ENCODE measurements around the gene SMAP2. TPM values are rescaled to one million over a fixed set of nuclear protein-coding genes. Genes with fewer than 3 reads are reported as not detected.

The SMAP2 gene
- total RNA-seq, 1 experiment from 2014 or later, result 20.2 TPM

- peaks cover 8% of the 10 kb centered on the region for H3K4me1 Mint-ChIP-seq (ENCODE audit: insufficient read depth, unreplicated experiment)
- ChIA-PET POLR2A (interaction anchor here (0.9 kb wide), 1 partner anchor 293 kb away, joined by 3 read pairs; no protein-coding TSS in a partner anchor), CTCF (interaction anchor here (1.0 kb wide), 1 partner anchor 252 kb away, joined by 3 read pairs; no protein-coding TSS in a partner anchor)
- no peak for DNase-seq (ENCODE audit: unreplicated experiment)
- no peak overlapping the region for H3K4me3 Mint-ChIP-seq (ENCODE audit: unreplicated experiment)
- TF ChIP-seq CTCF (IDR thresholded peaks at IDR 0.05; ENCODE audit: unreplicated experiment), result no peak
- no TSS peak for BruUV-seq (replicated peaks)
- H3K27ac Mint-ChIP-seq (ENCODE audit: low read depth, unreplicated experiment), result no peak overlapping the region
- intact Hi-C loops (cut with micrococcal nuclease), result no loop called here
- H3K36me3 Mint-ChIP-seq (ENCODE audit: insufficient read depth, unreplicated experiment), result no peaks in the 10 kb centered on the region
- no peaks in the 10 kb centered on the region for H3K9me3 Mint-ChIP-seq (ENCODE audit: unreplicated experiment)
- H3K27me3 Mint-ChIP-seq (ENCODE audit: insufficient read depth, unreplicated experiment), result no peaks in the 10 kb centered on the region
Observed at GRCh38 chr1:40396420-40396819, 22.9 kb downstream of the SMAP2 start.

GRCh38 chr1:40397258-40397657 lies 23.7 kb downstream of the SMAP2 start:
- DNase-seq (ENCODE audit: unreplicated experiment), result no peak
- ChIA-PET CTCF (interaction anchor here (0.6 to 1.2 kb wide), 3 partner anchors 16 to 253 kb away, joined by 3 to 6 read pairs (median 5); no protein-coding TSS in a partner anchor), POLR2A (interaction anchor here (0.7 to 1.8 kb wide), 3 partner anchors 23 to 234 kb away, joined by 3 to 7 read pairs (median 3); partner anchors contain the start of gene SMAP2)
- no peak overlapping the region for H3K4me3 Mint-ChIP-seq (ENCODE audit: unreplicated experiment)
- H3K4me1 Mint-ChIP-seq (ENCODE audit: insufficient read depth, unreplicated experiment), result peaks cover 1% of the 10 kb centered on the region
- intact Hi-C loops (cut with micrococcal nuclease), result no loop called here
- H3K27ac Mint-ChIP-seq (ENCODE audit: low read depth, unreplicated experiment), result no peak overlapping the region
- H3K27me3 Mint-ChIP-seq (ENCODE audit: insufficient read depth, unreplicated experiment), result no peaks in the 10 kb centered on the region
- H3K9me3 Mint-ChIP-seq (ENCODE audit: unreplicated experiment), result no peaks in the 10 kb centered on the region
- no TSS peak for BruUV-seq (replicated peaks)
- TF ChIP-seq CTCF (IDR thresholded peaks at IDR 0.05; ENCODE audit: unreplicated experiment), result no peak
- H3K36me3 Mint-ChIP-seq (ENCODE audit: insufficient read depth, unreplicated experiment), result no peaks in the 10 kb centered on the region

GRCh38 chr1:40399984-40400704 lies 26.6 kb downstream of the SMAP2 start:
- intact Hi-C loops (cut with micrococcal nuclease), result no loop called here
- Mint-ChIP-seq H3K36me3 (ENCODE audit: insufficient read depth, unreplicated experiment) (no peaks in the 10 kb centered on the region), H3K27me3 (ENCODE audit: insufficient read depth, unreplicated experiment) (no peaks in the 10 kb centered on the region), H3K4me3 (ENCODE audit: unreplicated experiment) (no peak overlapping the region), H3K4me1 (ENCODE audit: insufficient read depth, unreplicated experiment) (peaks cover 4% of the 10 kb centered on the region), H3K27ac (ENCODE audit: low read depth, unreplicated experiment) (no peak overlapping the region), H3K9me3 (ENCODE audit: unreplicated experiment) (no peaks in the 10 kb centered on the region)
- POLR2A ChIA-PET, result interaction anchor here (0.5 to 1.1 kb wide), 2 partner anchors 10 to 41 kb away, joined by 4 read pairs; no protein-coding TSS in a partner anchor
- TF ChIP-seq CTCF (IDR thresholded peaks at IDR 0.05; ENCODE audit: unreplicated experiment), result no peak
- no TSS peak for BruUV-seq (replicated peaks)
- no peak for DNase-seq (ENCODE audit: unreplicated experiment)
- CTCF ChIA-PET, result interaction anchor here (0.6 to 1.0 kb wide), 3 partner anchors 12 to 250 kb away, joined by 3 to 5 read pairs (median 5); partner anchors contain the start of gene SMAP2

GRCh38 chr1:40401473-40402201 lies 28.1 kb downstream of the SMAP2 start:
- CTCF ChIA-PET, result interaction anchor here (0.8 to 0.9 kb wide), 2 partner anchors 62 to 248 kb away, joined by 4 to 5 read pairs; no protein-coding TSS in a partner anchor
- Mint-ChIP-seq H3K27ac (ENCODE audit: low read depth, unreplicated experiment) (no peak overlapping the region), H3K36me3 (ENCODE audit: insufficient read depth, unreplicated experiment) (no peaks in the 10 kb centered on the region), H3K4me3 (ENCODE audit: unreplicated experiment) (no peak overlapping the region), H3K4me1 (ENCODE audit: insufficient read depth, unreplicated experiment) (peaks cover 4% of the 10 kb centered on the region), H3K27me3 (ENCODE audit: insufficient read depth, unreplicated experiment) (no peaks in the 10 kb centered on the region), H3K9me3 (ENCODE audit: unreplicated experiment) (no peaks in the 10 kb centered on the region)
- TF ChIP-seq CTCF (IDR thresholded peaks at IDR 0.05; ENCODE audit: unreplicated experiment), result no peak
- POLR2A ChIA-PET, result no interaction called here
- no peak for DNase-seq (ENCODE audit: unreplicated experiment)
- intact Hi-C loops (cut with micrococcal nuclease), result no loop called here
- BruUV-seq (replicated peaks), result no TSS peak

All from MCF 10A (cell line).